Type B pancreatic cell (in vitro differentiated cells): ENCODE measurements around the gene ALKBH7. TPM values are rescaled to one million over a fixed set of nuclear protein-coding genes. Genes with fewer than 3 reads are reported as not detected.

Source experiments
- DNase-seq: peaks from one replicate; pipeline ENCODE4 v3.0.0; 2021; ENCODE audit warnings: mixed read lengths; ENCODE audit not compliant: unreplicated experiment; ENCODE audit errors: extremely low spot score
- H3K27ac Mint-ChIP-seq: 2 replicates; pipeline ENCODE4 v1.8.0; 2021; ENCODE audit warnings: mild to moderate bottlenecking, mixed read lengths
- H3K27me3 Mint-ChIP-seq: 2 replicates; pipeline ENCODE4 v1.8.0; 2021; ENCODE audit warnings: mixed read lengths
- H3K36me3 Mint-ChIP-seq: 2 replicates; pipeline ENCODE4 v1.8.0; 2021; ENCODE audit warnings: mixed read lengths
- H3K4me1 Mint-ChIP-seq: one replicate; pipeline ENCODE4 v1.8.0; 2021; ENCODE audit warnings: mixed read lengths; ENCODE audit not compliant: unreplicated experiment
- H3K4me3 Mint-ChIP-seq: 2 replicates; pipeline ENCODE4 v1.8.0; 2021; ENCODE audit warnings: mild to moderate bottlenecking, mixed read lengths
- H3K9me3 Mint-ChIP-seq: 2 replicates; pipeline ENCODE4 v1.8.0; 2021; ENCODE audit warnings: mixed read lengths
- total RNA-seq: library from RNA; stranded (reverse); gene quantifications from 2 replicates; pipeline ENCODE4 v1.2.1, GENCODE V29; 2021; ENCODE audit warnings: low replicate concordance
- TF ChIP-seq, protein P1 (sequence below): fragments of 200-600 bp; sonication (generic); conservative IDR thresholded peaks from 2 replicates; pipeline ENCODE4 v1.5.0; 2021; ENCODE audit warnings: antibody characterized with exemption, mild to moderate bottlenecking

ALKBH7 gene
- total RNA-seq, 1 donor from 2014 or later, result 71.0 TPM

DNA sequence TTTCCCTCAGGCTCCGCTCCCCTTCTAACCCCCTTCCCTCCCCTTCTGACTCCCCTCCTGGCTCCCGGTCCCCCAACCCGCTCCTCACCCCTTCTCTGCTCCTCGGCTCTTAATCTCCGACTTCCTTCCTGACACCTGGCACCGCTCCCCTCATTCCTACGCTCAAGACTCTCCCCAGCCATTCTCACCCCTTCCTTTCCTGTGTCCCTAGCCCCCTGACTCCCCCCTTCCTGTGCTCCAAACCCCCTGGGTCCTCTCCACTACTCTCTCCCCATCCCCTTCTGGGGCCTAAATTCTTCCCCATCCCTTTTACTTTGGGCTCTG is 10.6 kb upstream of the ALKBH7 start:
- TF ChIP-seq, protein P1, sequence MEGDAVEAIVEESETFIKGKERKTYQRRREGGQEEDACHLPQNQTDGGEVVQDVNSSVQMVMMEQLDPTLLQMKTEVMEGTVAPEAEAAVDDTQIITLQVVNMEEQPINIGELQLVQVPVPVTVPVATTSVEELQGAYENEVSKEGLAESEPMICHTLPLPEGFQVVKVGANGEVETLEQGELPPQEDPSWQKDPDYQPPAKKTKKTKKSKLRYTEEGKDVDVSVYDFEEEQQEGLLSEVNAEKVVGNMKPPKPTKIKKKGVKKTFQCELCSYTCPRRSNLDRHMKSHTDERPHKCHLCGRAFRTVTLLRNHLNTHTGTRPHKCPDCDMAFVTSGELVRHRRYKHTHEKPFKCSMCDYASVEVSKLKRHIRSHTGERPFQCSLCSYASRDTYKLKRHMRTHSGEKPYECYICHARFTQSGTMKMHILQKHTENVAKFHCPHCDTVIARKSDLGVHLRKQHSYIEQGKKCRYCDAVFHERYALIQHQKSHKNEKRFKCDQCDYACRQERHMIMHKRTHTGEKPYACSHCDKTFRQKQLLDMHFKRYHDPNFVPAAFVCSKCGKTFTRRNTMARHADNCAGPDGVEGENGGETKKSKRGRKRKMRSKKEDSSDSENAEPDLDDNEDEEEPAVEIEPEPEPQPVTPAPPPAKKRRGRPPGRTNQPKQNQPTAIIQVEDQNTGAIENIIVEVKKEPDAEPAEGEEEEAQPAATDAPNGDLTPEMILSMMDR, result no peak
- Mint-ChIP-seq H3K9me3 (no peaks in the 10 kb centered on the region), H3K27ac (peak overlapping the region; percentile 73), H3K27me3 (no peaks in the 10 kb centered on the region), H3K4me1 (no peaks in the 10 kb centered on the region), H3K36me3 (no peaks in the 10 kb centered on the region), H3K4me3 (peak overlapping the region; percentile 90)
- no peak for DNase-seq

DNA sequence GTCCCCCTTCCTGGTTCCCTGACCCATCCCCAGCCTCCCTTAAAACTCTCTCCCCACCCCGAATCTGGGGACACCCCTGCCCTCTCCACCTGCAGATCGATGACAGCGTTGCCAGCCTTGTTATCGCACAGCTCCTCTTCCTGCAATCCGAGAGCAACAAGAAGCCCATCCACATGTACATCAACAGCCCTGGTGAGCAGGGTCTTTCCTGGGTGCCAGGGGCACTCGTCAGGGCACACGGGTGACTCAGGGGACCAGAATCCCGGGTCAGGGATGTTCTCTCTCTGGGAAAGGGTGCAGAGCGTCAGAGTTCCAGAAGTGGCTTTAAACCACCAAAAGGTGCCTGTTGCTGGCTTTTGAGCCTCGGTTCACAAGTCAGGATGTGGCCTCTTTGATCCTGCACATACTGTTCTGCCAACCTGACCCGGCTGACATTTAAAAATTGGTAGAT is 10.2 kb upstream of the ALKBH7 start:
- TF ChIP-seq, protein P1, result no peak
- H3K9me3 Mint-ChIP-seq, result no peaks in the 10 kb centered on the region
- H3K4me1 Mint-ChIP-seq, result no peaks in the 10 kb centered on the region
- no peak for DNase-seq
- H3K27me3 Mint-ChIP-seq, result no peaks in the 10 kb centered on the region
- peak overlapping the region; percentile 73 for H3K27ac Mint-ChIP-seq
- H3K36me3 Mint-ChIP-seq, result no peaks in the 10 kb centered on the region
- H3K4me3 Mint-ChIP-seq, result peak overlapping the region; percentile 90

DNA sequence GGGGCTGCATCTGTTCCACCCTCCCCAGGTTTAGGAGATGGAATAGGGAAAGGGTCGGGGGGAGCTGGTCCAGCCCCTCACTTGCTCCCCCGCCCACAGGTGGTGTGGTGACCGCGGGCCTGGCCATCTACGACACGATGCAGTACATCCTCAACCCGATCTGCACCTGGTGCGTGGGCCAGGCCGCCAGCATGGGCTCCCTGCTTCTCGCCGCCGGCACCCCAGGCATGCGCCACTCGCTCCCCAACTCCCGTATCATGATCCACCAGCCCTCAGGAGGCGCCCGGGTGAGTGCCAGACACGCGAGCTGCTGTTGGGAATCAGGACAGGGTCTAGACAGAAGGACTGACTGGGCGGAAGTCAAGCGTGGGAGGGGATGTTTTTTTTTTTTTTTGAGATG is 8.2 kb upstream of the ALKBH7 start:
- no peak overlapping the region for H3K4me3 Mint-ChIP-seq
- H3K9me3 Mint-ChIP-seq, result no peaks in the 10 kb centered on the region

DNA sequence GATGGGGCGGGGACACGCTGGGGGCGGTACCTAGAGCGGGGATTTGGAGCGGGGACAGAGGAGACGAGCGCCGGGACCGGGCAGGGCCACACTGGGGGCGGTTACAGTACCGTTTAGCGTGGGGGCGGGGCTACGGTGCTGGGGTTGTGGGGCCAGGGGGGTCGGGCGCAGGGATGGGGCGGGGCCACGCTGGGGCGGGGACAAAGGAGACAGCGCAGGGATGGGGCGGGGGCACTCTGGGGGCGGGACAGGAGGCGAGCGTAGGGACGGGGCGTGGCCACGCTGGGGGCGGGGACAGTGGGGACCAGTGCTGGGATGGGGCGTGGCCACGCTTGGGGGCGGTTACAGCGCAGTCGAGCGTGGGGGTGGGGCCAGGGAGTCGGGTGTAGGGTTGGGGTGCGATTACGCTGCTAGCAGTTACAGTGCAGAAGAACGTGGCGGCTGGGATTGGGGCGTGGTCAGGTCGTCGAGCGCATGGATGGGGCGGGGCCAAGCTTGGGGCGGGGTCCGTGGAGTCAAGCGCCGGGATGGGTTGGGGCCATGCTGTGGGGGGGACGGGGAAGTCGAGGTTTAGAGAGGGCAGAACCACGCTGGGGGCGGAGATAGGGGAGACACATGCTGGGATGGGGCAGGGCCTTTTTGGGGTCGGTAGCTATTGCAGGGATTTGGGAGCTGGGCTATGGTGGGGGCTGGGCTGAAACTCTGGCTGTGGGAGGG is 660 bp downstream of the ALKBH7 start:
- Mint-ChIP-seq H3K4me1 (peaks cover 9% of the 10 kb centered on the region), H3K36me3 (peaks cover 4% of the 10 kb centered on the region), H3K27ac (peak overlapping the region; percentile 97), H3K27me3 (no peaks in the 10 kb centered on the region), H3K4me3 (peak overlapping the region; percentile 91), H3K9me3 (no peaks in the 10 kb centered on the region)
- TF ChIP-seq, protein P1, result no peak
- DNase-seq, result peak; percentile 99

More for the DNA sequence above, 8.2 kb upstream of the ALKBH7 start:
- Mint-ChIP-seq H3K27ac (no peak overlapping the region), H3K4me1 (no peaks in the 10 kb centered on the region), H3K36me3 (no peaks in the 10 kb centered on the region), H3K27me3 (no peaks in the 10 kb centered on the region)
- no peak for DNase-seq
- TF ChIP-seq, protein P1, result no peak

DNA sequence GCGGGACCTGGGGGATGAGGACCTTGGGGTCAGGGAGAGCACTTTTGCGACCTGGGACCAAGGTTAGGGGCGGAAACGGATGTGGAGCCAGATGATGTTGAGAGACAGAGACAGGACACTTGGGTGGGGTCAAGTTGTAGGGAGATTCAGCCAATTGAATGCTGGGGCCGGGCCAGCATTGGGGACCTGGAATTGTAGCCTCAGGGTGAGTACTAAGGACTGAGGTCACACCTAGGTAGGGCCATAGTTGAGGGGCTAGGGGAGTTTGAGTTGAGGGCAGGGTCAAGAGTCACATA is 1.2 kb downstream of the ALKBH7 start:
- peak overlapping the region; percentile 97 for H3K27ac Mint-ChIP-seq
- H3K4me1 Mint-ChIP-seq, result peaks cover 9% of the 10 kb centered on the region
- TF ChIP-seq, protein P1, result no peak
- H3K4me3 Mint-ChIP-seq, result peak overlapping the region; percentile 91
- H3K27me3 Mint-ChIP-seq, result no peaks in the 10 kb centered on the region
- H3K9me3 Mint-ChIP-seq, result no peaks in the 10 kb centered on the region
- no peak for DNase-seq
- H3K36me3 Mint-ChIP-seq, result peaks cover 9% of the 10 kb centered on the region
